ENCODE measurements around the gene MAFF.

MAFF gene

DNA sequence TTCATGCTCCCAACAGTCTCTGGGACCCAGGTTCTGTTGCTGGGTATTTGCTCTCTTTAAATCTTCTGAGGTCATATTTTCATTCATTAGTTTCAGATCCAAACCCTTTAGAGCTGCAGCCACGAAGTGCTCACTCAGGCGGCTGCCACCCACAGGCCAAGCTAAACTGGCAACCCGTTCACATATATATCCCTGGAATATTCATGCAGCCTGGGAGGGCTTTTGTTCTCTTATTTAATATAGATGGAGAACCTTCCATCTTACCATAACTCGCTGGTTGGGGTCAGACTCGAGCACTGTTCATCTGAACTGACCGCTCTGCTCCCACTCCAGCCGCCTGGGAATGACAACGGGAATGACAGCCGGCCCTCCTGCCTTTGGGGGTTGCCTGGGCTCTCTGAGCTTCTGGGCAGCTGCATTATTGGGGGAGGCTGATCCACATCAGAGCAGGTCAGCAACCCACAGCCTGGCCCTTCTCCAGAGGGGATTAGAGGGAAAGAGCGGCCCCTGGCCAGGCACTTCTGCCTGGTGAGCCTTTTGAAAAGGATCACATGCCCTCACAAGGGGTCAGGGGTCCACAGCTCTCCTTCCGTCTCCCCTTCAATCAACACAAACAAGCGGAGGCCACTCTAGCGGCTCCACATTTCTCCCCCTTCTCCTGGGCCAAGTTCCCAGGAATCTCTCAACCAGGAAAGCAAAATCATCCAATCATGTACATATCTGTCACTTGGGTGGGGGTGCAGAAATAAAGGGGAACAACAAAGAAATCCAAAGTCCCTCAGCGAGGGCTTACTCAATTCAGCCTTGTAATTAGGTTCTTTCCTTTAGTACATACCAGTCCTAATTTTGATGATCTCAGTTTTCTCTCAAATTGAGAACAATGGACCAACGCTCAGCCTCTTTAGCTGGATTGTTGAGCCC, 59.2 kb downstream of the MAFF start:
- no peak overlapping the region for H3K27ac ChIP-seq
- H3K9ac ChIP-seq (ENCODE audit: insufficient read length) = no peak overlapping the region
- H3K36me3 ChIP-seq (ENCODE audit: insufficient read depth, low read length) = peaks cover 3% of the 10 kb centered on the region; the same call in 1 of the 2 replicates
- TF ChIP-seq FOXP2 (optimal IDR thresholded peaks at IDR 0.05; ENCODE audit: control extremely low read depth, extremely low read length, insufficient read depth) = no peak
- TF ChIP-seq EZH2 (IDR thresholded peaks at IDR 0.05) = no peak
- TF ChIP-seq POLR2AphosphoS5 (IDR thresholded peaks at IDR 0.05; ENCODE audit: borderline replicate concordance, low read depth, low read length) = no peak
- no peaks in the 10 kb centered on the region for H3K9me3 ChIP-seq (ENCODE audit: low read depth, low read length)
- no peak for DNase-seq (ENCODE audit: low read depth, low spot score)
- H3K4me3 ChIP-seq = no peak overlapping the region

DNA sequence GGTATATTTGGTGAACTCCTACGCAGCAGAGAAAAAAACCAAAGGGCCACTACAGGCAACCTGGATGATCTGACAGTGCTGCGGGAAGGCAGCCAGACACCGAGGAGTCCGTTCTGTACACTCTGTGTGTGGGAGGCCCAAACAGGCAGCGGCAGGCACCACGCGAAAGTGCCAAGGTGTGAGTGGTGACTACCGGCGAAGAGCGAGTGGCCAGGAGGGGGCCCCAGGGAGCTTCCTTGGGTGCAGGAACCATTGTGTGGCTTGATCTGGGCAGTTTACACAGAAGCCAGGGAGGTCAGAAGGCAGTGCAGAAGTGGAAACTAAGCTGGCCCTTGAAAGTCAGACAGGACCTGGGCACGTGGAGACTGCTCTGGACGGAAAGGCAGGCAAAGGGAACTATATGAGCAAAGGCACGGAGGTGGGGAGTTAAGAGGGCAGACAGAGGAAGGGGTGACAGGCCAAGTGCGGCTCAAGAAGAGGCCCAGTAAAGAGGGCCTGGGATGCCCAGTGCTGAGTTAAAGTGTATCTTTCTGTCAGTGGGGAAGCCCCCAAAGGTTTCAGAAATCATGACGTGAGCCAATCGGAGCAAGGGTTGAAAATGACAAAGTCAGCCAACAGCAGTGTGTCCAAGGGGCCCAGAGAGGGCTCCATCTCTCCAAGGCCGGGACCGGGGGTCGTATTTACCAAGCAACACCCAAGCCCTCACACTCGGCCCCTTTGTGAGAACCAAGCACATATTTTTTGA, 60.4 kb downstream of the MAFF start:
- no peak overlapping the region for H3K4me3 ChIP-seq
- no peak for DNase-seq (ENCODE audit: low read depth, low spot score)
- peaks cover 3% of the 10 kb centered on the region; the same call in 1 of the 2 replicates for H3K36me3 ChIP-seq (ENCODE audit: insufficient read depth, low read length)
- H3K9ac ChIP-seq (ENCODE audit: insufficient read length) = no peak overlapping the region
- no peak overlapping the region for H3K27ac ChIP-seq
- TF ChIP-seq EZH2 (IDR thresholded peaks at IDR 0.05) (no peak), FOXP2 (optimal IDR thresholded peaks at IDR 0.05; ENCODE audit: control extremely low read depth, extremely low read length, insufficient read depth) (no peak), POLR2AphosphoS5 (IDR thresholded peaks at IDR 0.05; ENCODE audit: borderline replicate concordance, low read depth, low read length) (no peak)
- no peaks in the 10 kb centered on the region for H3K9me3 ChIP-seq (ENCODE audit: low read depth, low read length)

DNA sequence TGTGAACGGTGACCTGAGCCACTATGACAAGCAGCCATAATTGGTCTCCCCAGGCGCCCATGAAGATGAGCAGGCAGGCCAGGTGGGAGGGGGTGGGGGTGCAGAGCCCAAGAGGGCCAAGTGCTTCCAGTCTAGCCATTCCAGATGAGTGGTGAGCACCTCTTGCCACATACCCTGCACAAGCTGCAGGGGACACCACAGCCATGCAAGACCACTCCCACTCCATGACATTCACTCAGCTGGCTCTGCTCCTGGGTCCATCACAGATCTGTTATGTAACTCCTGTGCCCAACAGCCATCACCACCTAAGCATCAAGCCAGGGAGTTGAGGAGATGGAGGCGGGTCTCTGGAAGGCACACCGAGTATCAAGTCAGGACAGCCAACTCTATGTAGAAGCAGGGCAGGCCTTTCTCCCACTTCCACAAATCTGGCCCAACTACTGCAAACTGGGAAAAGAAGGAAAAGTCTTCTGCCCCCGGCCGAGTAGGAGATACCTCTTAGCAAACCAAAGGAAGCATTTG, 62.6 kb downstream of the MAFF start:
- Histone ChIP-seq H3K27ac (no peak overlapping the region), H3K36me3 (ENCODE audit: insufficient read depth, low read length) (peaks cover 3% of the 10 kb centered on the region; the same call in 1 of the 2 replicates), H3K9me3 (ENCODE audit: low read depth, low read length) (no peaks in the 10 kb centered on the region), H3K4me3 (no peak overlapping the region), H3K9ac (ENCODE audit: insufficient read length) (no peak overlapping the region)
- DNase-seq (ENCODE audit: low read depth, low spot score) = no peak
- TF ChIP-seq EZH2 (IDR thresholded peaks at IDR 0.05) (no peak), FOXP2 (optimal IDR thresholded peaks at IDR 0.05; ENCODE audit: control extremely low read depth, extremely low read length, insufficient read depth) (no peak), POLR2AphosphoS5 (IDR thresholded peaks at IDR 0.05; ENCODE audit: borderline replicate concordance, low read depth, low read length) (no peak)

Data from SK-N-MC (cell line).